Measurements from ENCODE around the gene GALNTL6. TPM values are rescaled to one million over a fixed set of nuclear protein-coding genes. Genes with fewer than 3 reads are reported as not detected.

Gene GALNTL6
- total and polyA plus RNA-seq, 2 experiments from 2014 or later = 0.38 to 0.40 TPM

- no peak overlapping the region for H2AFZ ChIP-seq
- no peak for ATAC-seq
- H3K27ac Mint-ChIP-seq = no peak overlapping the region
- H3K4me2 ChIP-seq = no peak overlapping the region
- H3K4me1 ChIP-seq (ENCODE audit: insufficient read depth) = peaks cover 9% of the 10 kb centered on the region
- H3K4me1 Mint-ChIP-seq = peaks cover 17% of the 10 kb centered on the region
- H3K9me2 ChIP-seq (ENCODE audit: insufficient read depth) = no peaks in the 10 kb centered on the region; the same call in 1 of the 2 replicates
- H3F3A ChIP-seq (replicated peaks; ENCODE audit: low read depth) = no peaks in the 10 kb centered on the region
- H3K27ac ChIP-seq (ENCODE audit: low read depth) = no peak overlapping the region
- H3K4me3 Mint-ChIP-seq = no peak overlapping the region
- H3K36me3 Mint-ChIP-seq (ENCODE audit: low read depth) = no peaks in the 10 kb centered on the region
- no peak overlapping the region for H3K4me3 ChIP-seq
- H3K9me3 Mint-ChIP-seq = no peaks in the 10 kb centered on the region
- no peaks in the 10 kb centered on the region for H3K36me3 ChIP-seq (ENCODE audit: insufficient read depth)
- H3K27me3 Mint-ChIP-seq (ENCODE audit: insufficient read depth, low read depth, poor library complexity) = peaks cover 4% of the 10 kb centered on the region
- no peaks in the 10 kb centered on the region for H4K20me1 ChIP-seq (replicated peaks; ENCODE audit: insufficient read depth)
- DNase-seq (ENCODE audit: low spot score) = no peak
- H3K79me2 ChIP-seq (replicated peaks; ENCODE audit: insufficient read depth) = no peaks in the 10 kb centered on the region
- no peaks in the 10 kb centered on the region for H3K27me3 ChIP-seq (ENCODE audit: insufficient read depth)
- TF ChIP-seq ZNF114 (CRISPR knock-in tag; IDR thresholded peaks at IDR 0.05) (no peak), JUNB (IDR thresholded peaks at IDR 0.05; ENCODE audit: unreplicated experiment) (no peak), CTCF (conservative IDR thresholded peaks at IDR 0.05; ENCODE audit: low read depth in 2 of 2) (no peak), STAT1 (IDR thresholded peaks at IDR 0.05; ENCODE audit: unreplicated experiment) (no peak), EZH2phosphoT487 (IDR thresholded peaks at IDR 0.05; ENCODE audit: unreplicated experiment) (no peak), EZH2 (IDR thresholded peaks at IDR 0.05; ENCODE audit: low read depth, unreplicated experiment) (no peak), POLR2AphosphoS5 (IDR thresholded peaks at IDR 0.05; ENCODE audit: low read depth) (no peak), CREB1 (CRISPR knock-in tag; IDR thresholded peaks at IDR 0.05; ENCODE audit: low read depth) (no peak), NANOG (IDR thresholded peaks at IDR 0.05; ENCODE audit: borderline replicate concordance) (no peak), ZNF331 (CRISPR knock-in tag; IDR thresholded peaks at IDR 0.05; ENCODE audit: low read depth) (no peak)
- TF ChIP-seq, protein P1, sequence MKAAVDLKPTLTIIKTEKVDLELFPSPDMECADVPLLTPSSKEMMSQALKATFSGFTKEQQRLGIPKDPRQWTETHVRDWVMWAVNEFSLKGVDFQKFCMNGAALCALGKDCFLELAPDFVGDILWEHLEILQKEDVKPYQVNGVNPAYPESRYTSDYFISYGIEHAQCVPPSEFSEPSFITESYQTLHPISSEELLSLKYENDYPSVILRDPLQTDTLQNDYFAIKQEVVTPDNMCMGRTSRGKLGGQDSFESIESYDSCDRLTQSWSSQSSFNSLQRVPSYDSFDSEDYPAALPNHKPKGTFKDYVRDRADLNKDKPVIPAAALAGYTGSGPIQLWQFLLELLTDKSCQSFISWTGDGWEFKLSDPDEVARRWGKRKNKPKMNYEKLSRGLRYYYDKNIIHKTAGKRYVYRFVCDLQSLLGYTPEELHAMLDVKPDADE (IDR thresholded peaks at IDR 0.05) = no peak
- TF ChIP-seq, protein P2, sequence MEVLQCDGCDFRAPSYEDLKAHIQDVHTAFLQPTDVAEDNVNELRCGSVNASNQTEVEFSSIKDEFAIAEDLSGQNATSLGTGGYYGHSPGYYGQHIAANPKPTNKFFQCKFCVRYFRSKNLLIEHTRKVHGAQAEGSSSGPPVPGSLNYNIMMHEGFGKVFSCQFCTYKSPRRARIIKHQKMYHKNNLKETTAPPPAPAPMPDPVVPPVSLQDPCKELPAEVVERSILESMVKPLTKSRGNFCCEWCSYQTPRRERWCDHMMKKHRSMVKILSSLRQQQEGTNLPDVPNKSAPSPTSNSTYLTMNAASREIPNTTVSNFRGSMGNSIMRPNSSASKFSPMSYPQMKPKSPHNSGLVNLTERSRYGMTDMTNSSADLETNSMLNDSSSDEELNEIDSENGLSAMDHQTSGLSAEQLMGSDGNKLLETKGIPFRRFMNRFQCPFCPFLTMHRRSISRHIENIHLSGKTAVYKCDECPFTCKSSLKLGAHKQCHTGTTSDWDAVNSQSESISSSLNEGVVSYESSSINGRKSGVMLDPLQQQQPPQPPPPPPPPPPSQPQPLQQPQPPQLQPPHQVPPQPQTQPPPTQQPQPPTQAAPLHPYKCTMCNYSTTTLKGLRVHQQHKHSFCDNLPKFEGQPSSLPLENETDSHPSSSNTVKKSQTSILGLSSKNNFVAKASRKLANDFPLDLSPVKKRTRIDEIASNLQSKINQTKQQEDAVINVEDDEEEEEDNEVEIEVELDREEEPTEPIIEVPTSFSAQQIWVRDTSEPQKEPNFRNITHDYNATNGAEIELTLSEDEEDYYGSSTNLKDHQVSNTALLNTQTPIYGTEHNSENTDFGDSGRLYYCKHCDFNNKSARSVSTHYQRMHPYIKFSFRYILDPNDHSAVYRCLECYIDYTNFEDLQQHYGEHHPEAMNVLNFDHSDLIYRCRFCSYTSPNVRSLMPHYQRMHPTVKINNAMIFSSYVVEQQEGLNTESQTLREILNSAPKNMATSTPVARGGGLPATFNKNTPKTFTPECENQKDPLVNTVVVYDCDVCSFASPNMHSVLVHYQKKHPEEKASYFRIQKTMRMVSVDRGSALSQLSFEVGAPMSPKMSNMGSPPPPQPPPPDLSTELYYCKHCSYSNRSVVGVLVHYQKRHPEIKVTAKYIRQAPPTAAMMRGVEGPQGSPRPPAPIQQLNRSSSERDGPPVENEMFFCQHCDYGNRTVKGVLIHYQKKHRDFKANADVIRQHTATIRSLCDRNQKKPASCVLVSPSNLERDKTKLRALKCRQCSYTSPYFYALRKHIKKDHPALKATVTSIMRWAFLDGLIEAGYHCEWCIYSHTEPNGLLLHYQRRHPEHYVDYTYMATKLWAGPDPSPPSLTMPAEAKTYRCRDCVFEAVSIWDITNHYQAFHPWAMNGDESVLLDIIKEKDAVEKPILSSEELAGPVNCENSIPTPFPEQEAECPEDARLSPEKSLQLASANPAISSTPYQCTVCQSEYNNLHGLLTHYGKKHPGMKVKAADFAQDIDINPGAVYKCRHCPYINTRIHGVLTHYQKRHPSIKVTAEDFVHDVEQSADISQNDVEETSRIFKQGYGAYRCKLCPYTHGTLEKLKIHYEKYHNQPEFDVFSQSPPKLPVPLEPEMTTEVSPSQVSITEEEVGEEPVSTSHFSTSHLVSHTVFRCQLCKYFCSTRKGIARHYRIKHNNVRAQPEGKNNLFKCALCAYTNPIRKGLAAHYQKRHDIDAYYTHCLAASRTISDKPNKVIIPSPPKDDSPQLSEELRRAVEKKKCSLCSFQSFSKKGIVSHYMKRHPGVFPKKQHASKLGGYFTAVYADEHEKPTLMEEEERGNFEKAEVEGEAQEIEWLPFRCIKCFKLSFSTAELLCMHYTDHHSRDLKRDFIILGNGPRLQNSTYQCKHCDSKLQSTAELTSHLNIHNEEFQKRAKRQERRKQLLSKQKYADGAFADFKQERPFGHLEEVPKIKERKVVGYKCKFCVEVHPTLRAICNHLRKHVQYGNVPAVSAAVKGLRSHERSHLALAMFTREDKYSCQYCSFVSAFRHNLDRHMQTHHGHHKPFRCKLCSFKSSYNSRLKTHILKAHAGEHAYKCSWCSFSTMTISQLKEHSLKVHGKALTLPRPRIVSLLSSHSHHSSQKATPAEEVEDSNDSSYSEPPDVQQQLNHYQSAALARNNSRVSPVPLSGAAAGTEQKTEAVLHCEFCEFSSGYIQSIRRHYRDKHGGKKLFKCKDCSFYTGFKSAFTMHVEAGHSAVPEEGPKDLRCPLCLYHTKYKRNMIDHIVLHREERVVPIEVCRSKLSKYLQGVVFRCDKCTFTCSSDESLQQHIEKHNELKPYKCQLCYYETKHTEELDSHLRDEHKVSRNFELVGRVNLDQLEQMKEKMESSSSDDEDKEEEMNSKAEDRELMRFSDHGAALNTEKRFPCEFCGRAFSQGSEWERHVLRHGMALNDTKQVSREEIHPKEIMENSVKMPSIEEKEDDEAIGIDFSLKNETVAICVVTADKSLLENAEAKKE (CRISPR knock-in tag; IDR thresholded peaks at IDR 0.05) = no peak
- TF ChIP-seq, protein P3, sequence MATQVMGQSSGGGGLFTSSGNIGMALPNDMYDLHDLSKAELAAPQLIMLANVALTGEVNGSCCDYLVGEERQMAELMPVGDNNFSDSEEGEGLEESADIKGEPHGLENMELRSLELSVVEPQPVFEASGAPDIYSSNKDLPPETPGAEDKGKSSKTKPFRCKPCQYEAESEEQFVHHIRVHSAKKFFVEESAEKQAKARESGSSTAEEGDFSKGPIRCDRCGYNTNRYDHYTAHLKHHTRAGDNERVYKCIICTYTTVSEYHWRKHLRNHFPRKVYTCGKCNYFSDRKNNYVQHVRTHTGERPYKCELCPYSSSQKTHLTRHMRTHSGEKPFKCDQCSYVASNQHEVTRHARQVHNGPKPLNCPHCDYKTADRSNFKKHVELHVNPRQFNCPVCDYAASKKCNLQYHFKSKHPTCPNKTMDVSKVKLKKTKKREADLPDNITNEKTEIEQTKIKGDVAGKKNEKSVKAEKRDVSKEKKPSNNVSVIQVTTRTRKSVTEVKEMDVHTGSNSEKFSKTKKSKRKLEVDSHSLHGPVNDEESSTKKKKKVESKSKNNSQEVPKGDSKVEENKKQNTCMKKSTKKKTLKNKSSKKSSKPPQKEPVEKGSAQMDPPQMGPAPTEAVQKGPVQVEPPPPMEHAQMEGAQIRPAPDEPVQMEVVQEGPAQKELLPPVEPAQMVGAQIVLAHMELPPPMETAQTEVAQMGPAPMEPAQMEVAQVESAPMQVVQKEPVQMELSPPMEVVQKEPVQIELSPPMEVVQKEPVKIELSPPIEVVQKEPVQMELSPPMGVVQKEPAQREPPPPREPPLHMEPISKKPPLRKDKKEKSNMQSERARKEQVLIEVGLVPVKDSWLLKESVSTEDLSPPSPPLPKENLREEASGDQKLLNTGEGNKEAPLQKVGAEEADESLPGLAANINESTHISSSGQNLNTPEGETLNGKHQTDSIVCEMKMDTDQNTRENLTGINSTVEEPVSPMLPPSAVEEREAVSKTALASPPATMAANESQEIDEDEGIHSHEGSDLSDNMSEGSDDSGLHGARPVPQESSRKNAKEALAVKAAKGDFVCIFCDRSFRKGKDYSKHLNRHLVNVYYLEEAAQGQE (IDR thresholded peaks at IDR 0.05; ENCODE audit: unreplicated experiment) = no peak
These were observed 1063.2 kb downstream of the GALNTL6 start for GRCh38 chr4:172876394-172876793.
